SU-DHL-6 (cell line): Measurements from ENCODE around the gene INPP5A.

Source experiments
- H2AFZ ChIP-seq: fragments of 200-600 bp; sonication (generic); 2 replicates; pipeline ENCODE4 v1.6.1; 2014; ENCODE audit warnings: low read depth, mild to moderate bottlenecking, moderate library complexity, mixed read lengths, antibody characterized with exemption, low read length; ENCODE audit not compliant: severe bottlenecking
- H3F3A ChIP-seq: fragments of 200-600 bp; shearing (Covaris generic); 2 replicates; pipeline ENCODE4 v1.6.0; 2016; ENCODE audit warnings: antibody characterized with exemption, mild to moderate bottlenecking; ENCODE audit not compliant: insufficient read depth
- H3K27ac ChIP-seq: fragments of 200-600 bp; sonication (generic); 2 replicates; pipeline ENCODE4 v1.5.1; 2016; ENCODE audit warnings: low read depth, mild to moderate bottlenecking, low read length, moderate library complexity, mixed read lengths
- H3K27me3 ChIP-seq: fragments of 200-600 bp; sonication (generic), shearing (Covaris generic); 2 replicates; pipeline ENCODE4 v1.6.0; 2014; ENCODE audit warnings: mild to moderate bottlenecking, low read length
- H3K36me3 ChIP-seq: fragments of 200-600 bp; sonication (generic); 2 replicates; pipeline ENCODE4 v1.6.1; 2014; ENCODE audit warnings: mild to moderate bottlenecking, low read length, mixed read lengths
- H3K4me2 ChIP-seq: fragments of 300-600, 200-600 bp; shearing (Covaris generic), sonication (generic); 2 replicates; pipeline ENCODE4 v1.6.0; 2014; ENCODE audit warnings: low read length, low read depth, mild to moderate bottlenecking; ENCODE audit not compliant: poor library complexity, severe bottlenecking
- H3K4me3 ChIP-seq: fragments of 200-600 bp; sonication (generic); 2 replicates; pipeline ENCODE4 v1.5.1; 2014; ENCODE audit warnings: antibody characterized with exemption, low read length, mild to moderate bottlenecking, mixed read lengths; ENCODE audit not compliant: insufficient read depth, poor library complexity, severe bottlenecking
- H3K79me2 ChIP-seq: fragments of 200-600 bp; sonication (generic); 2 replicates; pipeline ENCODE4 v1.6.1; 2014; ENCODE audit warnings: mild to moderate bottlenecking, low read length, moderate library complexity; ENCODE audit not compliant: insufficient read depth
- H3K9ac ChIP-seq: fragments of 200-600 bp; sonication (generic); 2 replicates; pipeline ENCODE4 v1.7.0; 2014; ENCODE audit warnings: mild to moderate bottlenecking, low read length
- H3K9me2 ChIP-seq: fragments of 200-600 bp; sonication (generic); replicated peaks from 2 replicates; pipeline ENCODE4 v1.6.1; 2014; ENCODE audit warnings: low read length; ENCODE audit not compliant: insufficient read depth
- H3K9me3 ChIP-seq: fragments of 200-600 bp; sonication (generic); 2 replicates; pipeline ENCODE4 v1.6.1; 2014; ENCODE audit warnings: low read length, mixed read lengths; ENCODE audit not compliant: insufficient read depth
- H4K20me1 ChIP-seq: fragments of 200-600 bp; sonication (generic); 2 replicates; pipeline ENCODE4 v1.6.1; 2014; ENCODE audit warnings: low read depth, mild to moderate bottlenecking, antibody characterized with exemption, low read length, moderate library complexity, mixed read lengths
- EZH2phosphoT487 ChIP-seq: fragments of 200-600 bp; sonication (generic), shearing (Covaris generic); conservative IDR thresholded peaks from 2 replicates; pipeline ENCODE4 v1.6.1; 2018; ENCODE audit warnings: mild to moderate bottlenecking, antibody characterized with exemption, low read length, moderate library complexity, mixed read lengths
- TF ChIP-seq, protein P1 (sequence below): fragments of 200-600 bp; sonication (generic); IDR thresholded peaks from one replicate; pipeline ENCODE4 v1.5.1; 2017; ENCODE audit warnings: antibody characterized with exemption, mild to moderate bottlenecking, low read length, moderate library complexity; ENCODE audit not compliant: insufficient read depth, poor library complexity, severe bottlenecking

The INPP5A gene

DNA sequence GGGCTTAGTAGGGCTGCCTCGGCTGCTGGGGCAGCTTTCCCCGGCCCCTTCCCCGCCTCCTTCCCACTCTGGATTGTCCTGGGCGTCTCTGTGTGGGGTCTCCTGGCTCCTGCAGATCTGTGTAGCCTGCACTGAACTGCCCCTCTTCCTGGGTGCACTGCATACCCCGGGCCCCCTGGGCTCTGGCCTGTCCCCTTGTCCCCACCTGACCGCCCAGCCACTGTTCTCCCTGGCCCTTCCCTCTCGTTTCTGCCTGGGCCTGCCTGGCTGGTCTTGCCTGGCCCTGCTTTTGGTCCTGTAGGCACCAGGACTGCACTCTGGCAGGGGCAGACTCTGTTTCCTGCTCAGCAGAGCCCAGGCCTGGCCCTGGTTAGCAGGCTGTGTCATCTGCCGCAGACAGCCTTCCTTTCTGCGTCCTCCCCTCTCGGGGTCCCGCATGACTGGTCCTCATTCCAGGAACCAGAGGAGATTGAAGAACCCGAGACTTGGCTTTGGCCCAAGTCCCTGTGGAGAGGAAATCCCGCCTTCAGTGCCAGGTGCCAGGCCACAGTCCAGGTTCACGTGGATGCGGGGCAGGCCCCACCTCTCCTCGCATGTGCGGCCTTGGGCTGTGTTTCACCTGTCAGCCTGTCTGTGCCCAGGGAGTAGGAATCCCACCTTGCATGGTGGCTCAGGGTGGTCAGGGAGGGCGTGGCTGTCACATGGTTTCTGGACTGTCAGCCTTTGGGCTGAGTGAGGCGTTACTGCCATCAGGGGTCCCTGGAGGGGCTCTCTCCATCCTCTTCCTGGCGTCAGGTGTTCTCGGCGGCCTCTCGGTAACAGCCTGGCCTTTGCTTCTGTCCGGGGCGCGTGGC is 9.2 kb downstream of the INPP5A start:
- no peak overlapping the region for H3K4me3 ChIP-seq
- no peaks in the 10 kb centered on the region for H3K36me3 ChIP-seq
- H3K27ac ChIP-seq = no peak overlapping the region
- H3K9me3 ChIP-seq = no peaks in the 10 kb centered on the region
- no peak overlapping the region for H3K4me2 ChIP-seq
- no peak for TF ChIP-seq EZH2phosphoT487
- TF ChIP-seq, protein P1, sequence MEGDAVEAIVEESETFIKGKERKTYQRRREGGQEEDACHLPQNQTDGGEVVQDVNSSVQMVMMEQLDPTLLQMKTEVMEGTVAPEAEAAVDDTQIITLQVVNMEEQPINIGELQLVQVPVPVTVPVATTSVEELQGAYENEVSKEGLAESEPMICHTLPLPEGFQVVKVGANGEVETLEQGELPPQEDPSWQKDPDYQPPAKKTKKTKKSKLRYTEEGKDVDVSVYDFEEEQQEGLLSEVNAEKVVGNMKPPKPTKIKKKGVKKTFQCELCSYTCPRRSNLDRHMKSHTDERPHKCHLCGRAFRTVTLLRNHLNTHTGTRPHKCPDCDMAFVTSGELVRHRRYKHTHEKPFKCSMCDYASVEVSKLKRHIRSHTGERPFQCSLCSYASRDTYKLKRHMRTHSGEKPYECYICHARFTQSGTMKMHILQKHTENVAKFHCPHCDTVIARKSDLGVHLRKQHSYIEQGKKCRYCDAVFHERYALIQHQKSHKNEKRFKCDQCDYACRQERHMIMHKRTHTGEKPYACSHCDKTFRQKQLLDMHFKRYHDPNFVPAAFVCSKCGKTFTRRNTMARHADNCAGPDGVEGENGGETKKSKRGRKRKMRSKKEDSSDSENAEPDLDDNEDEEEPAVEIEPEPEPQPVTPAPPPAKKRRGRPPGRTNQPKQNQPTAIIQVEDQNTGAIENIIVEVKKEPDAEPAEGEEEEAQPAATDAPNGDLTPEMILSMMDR = no peak
- H4K20me1 ChIP-seq = no peaks in the 10 kb centered on the region
- no peaks in the 10 kb centered on the region for H3F3A ChIP-seq
- no peak overlapping the region for H3K9ac ChIP-seq
- H3K79me2 ChIP-seq = no peaks in the 10 kb centered on the region
- no peaks in the 10 kb centered on the region for H3K27me3 ChIP-seq
- H2AFZ ChIP-seq = no peak overlapping the region
- no peaks in the 10 kb centered on the region for H3K9me2 ChIP-seq

DNA sequence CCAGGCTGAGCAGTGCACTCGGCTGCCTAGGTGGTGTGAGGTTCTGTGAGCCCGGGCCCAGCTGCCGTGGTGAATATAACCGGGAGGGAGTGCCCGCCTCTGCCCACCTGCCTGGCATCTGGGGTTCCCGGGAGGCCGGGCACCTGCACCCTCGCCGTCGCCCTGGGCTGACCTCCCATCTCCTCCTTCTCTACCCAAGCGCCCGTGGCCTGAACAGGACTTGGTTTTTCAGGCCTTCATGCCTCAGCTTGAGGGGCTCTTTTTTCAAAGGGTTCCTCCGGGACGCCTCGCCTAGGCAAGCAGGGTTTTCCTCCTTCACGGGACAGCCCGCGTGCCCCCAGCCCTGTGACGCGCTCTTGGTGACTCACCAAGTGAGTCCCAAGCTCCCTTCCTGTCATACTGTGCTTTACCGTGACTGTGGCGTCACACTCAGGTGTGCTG is 9.9 kb downstream of the INPP5A start:
- no peaks in the 10 kb centered on the region for H3F3A ChIP-seq
- no peak for TF ChIP-seq EZH2phosphoT487
- TF ChIP-seq, protein P1 = no peak
- H4K20me1 ChIP-seq = no peaks in the 10 kb centered on the region
- H3K4me3 ChIP-seq = no peak overlapping the region
- H3K27ac ChIP-seq = no peak overlapping the region
- no peaks in the 10 kb centered on the region for H3K9me2 ChIP-seq
- H2AFZ ChIP-seq = no peak overlapping the region
- no peaks in the 10 kb centered on the region for H3K9me3 ChIP-seq
- no peaks in the 10 kb centered on the region for H3K36me3 ChIP-seq
- H3K79me2 ChIP-seq = no peaks in the 10 kb centered on the region
- H3K9ac ChIP-seq = no peak overlapping the region
- no peak overlapping the region for H3K4me2 ChIP-seq
- H3K27me3 ChIP-seq = no peaks in the 10 kb centered on the region

DNA sequence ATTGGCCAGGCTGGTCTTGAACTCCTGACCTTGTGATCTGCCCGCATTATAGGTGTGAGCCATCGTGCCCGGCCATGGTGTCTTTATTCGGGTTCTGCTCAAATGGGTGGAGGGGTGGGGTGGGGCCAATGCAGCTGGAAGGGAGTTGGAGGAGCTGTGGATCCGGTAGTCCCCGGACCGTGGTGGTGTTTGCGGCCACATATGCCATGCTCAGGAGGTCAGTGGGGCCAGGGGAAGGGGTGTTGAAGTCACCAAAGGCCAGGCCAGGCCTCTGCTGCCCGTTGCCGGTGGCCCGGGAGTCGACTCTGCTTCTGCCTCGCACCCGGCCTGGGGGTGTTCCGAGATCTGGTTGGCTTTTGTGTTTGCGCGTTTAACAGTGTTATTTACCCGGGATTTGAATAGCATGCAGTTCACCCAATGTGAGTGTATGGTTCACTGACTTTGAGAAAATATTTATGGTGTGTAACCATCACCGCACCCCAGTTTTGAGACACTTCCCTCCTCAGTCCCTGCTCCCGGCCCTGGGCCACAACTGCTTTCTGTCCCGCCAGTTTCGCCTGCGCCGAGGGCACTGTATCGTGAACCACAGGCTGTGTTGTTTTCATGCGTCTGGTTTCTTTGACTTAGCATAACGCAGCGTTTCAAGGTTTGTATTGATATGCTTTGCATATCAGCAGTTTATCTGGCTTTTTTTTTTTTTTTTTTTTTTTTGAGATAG is 10.7 kb downstream of the INPP5A start:
- no peak overlapping the region for H3K27ac ChIP-seq
- no peak overlapping the region for H3K4me2 ChIP-seq
- H4K20me1 ChIP-seq = no peaks in the 10 kb centered on the region
- no peaks in the 10 kb centered on the region for H3K9me3 ChIP-seq
- H3K36me3 ChIP-seq = no peaks in the 10 kb centered on the region
- H3K9ac ChIP-seq = no peak overlapping the region
- H3K27me3 ChIP-seq = no peaks in the 10 kb centered on the region
- no peak overlapping the region for H2AFZ ChIP-seq
- no peaks in the 10 kb centered on the region for H3K9me2 ChIP-seq
- H3K4me3 ChIP-seq = no peak overlapping the region
- no peaks in the 10 kb centered on the region for H3F3A ChIP-seq
- no peak for TF ChIP-seq EZH2phosphoT487
- TF ChIP-seq, protein P1 = no peak
- H3K79me2 ChIP-seq = no peaks in the 10 kb centered on the region
